Parietal lobe (tissue), 2 donors: Measurements from ENCODE around the gene KCNAB3. TPM values are rescaled to one million over a fixed set of nuclear protein-coding genes. Genes with fewer than 3 reads are reported as not detected.

Experiments
- small RNA-seq: library from RNA; depleted of rRNA; stranded (forward); fragments of <200 nt; gene quantifications from one replicate; pipeline ENCODE3, GENCODE V24; 2014; ENCODE audit warnings: low replicate concordance
- total RNA-seq: library from RNA; depleted of rRNA; stranded (reverse); fragments of >200 nt; gene quantifications from one replicate; pipeline ENCODE4 v1.2.3, GENCODE V29; 2014

The KCNAB3 gene
- total RNA-seq: 7.5 TPM

DNA sequence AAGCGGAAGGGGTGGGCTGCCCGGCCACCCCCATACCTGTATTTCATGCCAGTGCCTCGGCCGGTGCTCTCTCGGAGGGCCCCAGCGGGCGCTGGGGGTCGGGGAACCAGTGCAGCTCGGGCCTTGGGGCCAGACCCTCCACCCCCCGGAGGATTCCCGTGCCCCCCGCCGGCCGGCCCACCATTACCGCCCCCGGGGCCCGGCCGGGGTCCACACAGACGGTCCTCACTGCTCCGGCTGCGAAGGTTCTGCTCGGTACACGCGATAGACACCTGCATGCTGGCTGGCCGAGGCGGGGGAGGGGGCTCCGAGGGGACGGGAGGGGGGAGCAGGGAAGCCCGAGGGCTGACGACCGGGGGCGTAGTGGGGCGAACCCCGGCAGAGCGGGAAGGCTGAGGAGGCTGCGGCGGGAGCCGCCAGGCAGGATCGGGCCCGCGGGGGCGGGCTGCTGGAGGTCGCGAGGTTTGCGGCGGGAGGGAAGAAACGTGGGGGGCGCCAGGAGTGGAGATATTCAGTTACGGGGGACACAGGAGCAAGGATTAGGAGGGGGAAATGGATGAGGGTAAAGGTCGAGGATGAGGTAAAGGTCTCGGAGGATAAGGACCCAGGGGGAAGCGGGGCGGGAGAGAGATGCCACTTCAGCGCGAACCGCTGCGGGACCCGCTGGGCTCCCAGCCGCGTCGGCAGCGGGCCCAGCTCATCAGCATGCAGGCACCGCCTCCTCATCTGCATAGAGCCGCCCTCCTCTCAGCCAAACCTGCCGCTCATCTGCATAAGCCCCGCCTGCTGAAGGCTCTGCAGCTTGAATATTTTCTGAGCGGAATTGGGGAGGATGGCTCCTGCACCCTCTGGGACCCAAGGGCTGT, at the start of gene KCNAB3:
Gene KCNAB3 (minus strand): TSS at position 699 of the 866 bp plus-strand sequence. CDS start 421 bp downstream, at position 278.

DNA sequence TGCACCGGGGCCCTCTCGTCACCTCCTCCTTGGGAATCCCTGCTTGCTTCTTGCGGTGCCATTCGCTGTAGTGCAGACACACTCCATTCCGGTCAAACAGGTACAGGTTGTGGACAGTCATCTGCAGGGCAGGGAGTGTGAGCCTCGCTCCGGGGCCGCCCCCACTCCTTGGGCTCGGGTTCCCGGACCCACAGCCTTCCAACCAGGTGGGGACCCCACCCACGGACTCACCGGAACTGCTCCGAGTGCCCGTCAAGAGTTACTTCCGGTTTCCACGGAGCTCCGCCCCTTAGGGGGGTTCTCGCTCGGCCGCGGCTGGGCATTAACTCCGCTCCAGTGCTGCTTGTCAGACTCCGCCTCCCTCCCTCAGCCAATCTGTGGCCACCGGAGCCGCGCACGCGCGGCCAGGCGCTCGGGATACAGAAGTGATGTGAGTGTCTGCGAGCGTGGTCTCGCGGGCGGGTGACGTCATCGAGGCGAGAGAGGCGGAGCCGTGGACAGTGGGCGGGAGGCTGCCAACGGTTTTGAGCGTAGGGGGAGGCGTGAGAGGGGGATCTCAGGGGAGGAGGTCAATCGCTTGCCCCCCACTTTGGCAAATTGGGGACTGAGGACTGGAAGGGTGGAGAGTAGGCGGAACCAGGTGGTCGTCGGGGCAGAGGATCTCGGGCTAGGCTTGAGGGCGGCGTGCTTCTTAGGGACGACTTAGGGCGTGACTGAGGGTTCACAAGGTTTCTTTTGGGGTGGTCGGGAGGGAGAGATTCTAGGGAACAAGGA, 2.2 kb upstream of the KCNAB3 start, which contains the start of the genes CNTROB and TRAPPC1:
Gene CNTROB (plus strand): TSS at position 498 of the 774 bp plus-strand sequence. CDS start 874 bp downstream, outside the sequence.
Gene TRAPPC1 (minus strand): TSS at position 238 of the 774 bp plus-strand sequence. CDS start 117 bp downstream, at position 121.

DNA sequence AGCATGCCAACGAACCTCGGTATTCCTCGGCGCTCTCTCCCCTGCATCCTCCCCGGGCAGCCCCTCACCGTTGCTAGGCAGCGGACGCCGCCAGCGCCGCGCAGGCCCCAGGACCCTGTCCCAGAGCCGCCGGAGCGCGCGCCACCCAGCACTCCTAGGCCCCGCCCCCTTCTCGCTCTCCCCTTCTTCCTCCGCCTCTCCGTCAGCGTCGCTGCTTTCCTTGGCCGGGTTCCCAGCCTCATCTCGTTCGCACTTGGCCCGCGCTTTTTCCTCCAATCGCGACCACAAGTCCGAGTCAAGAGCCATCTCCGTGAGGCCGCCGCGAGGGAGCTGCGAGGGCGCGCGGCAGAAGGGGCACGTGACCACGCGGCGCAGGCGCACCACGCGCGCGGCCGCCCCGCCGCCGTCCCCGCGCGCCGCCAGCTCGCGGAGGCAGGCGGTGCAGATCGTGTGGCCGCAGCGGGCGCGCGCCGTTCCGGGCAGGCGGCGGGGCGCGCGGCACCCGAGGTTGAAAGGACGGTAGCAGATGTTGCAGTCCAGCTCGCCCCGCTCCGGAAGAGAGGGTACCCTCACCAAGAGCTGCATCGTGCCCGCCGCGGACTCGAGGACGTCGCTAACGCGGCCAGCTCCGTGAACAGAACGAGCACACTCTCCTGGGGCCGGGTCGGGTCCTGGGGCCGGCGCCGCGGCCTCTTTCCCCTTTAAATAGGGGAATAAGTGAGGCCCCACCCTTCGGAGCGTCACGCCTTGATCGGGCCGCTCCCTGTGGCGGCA, 13.9 kb downstream of the KCNAB3 start, which contains the start of gene RNF227:
Gene RNF227 (minus strand): TSS at position 679 of the 774 bp plus-strand sequence. CDS start 94 bp downstream, at position 585.

DNA sequence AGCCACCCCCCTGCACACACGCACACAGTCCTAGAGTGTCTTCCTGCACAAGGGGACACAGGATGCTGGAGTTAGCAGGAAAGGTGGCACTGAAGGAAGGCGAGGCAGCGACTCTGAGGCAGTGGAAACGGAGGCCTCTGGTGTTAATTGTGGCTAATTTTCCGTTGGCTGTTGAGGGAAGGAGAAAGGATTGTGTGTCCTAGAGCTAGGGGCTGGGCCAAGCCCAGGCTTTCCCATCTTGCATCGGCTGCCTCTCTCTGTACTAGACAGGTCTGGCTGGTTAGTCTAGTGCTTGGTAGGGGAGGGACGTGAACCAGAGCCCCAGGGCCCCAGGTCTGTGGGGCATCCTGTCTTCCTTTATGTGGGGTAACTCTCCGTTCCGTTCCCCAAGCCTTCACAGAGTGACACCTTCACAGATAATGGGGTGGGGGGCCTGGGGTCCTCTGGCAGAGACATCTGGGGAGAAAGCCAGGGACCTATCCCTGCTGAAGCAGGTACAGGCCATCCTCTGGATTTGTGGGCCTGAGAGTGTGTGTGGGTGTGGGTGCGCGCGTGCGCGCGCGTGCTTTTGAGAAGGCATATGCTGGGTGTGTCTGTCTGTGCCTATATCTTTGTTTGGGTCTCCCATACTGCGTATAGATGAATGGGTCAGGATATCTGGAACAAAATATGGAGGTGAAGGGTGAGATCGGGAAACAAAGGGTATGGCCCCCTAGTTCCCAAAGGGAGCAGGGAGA, 41.3 kb downstream of the KCNAB3 start, which contains the start of gene CHD3:
Gene CHD3 (plus strand): TSS at position 606 of the 737 bp plus-strand sequence. CDS start 212 bp downstream, outside the sequence.

Small RNAs within 50 kb of the gene (small RNA-seq; reads per million reads assigned to genes)
- gene SCARNA21: 2.9 reads per million, percentile 84 among the genes with 10 or more reads in this experiment

Other genes with a start within 250 kb of the KCNAB3 start
- 15.3 TPM for gene TP53, start 242.4 kb downstream of the KCNAB3 start, total RNA-seq
- gene WRAP53, start 241.4 kb downstream of the KCNAB3 start, total RNA-seq: 11.6 TPM
- gene EFNB3, start 224.7 kb downstream of the KCNAB3 start, total RNA-seq: 19.7 TPM
- gene DNAH2, start 212.1 kb downstream of the KCNAB3 start, total RNA-seq: 2.2 TPM
- gene KDM6B, start 95.6 kb downstream of the KCNAB3 start, total RNA-seq: 33.5 TPM
- gene TMEM88, start 74.8 kb downstream of the KCNAB3 start, total RNA-seq: 1.9 TPM
- gene NAA38, start 72.3 kb downstream of the KCNAB3 start, total RNA-seq: 24.1 TPM
- gene CYB5D1, start 71.9 kb downstream of the KCNAB3 start, total RNA-seq: 18.2 TPM
- gene CHD3, start 41.1 kb downstream of the KCNAB3 start, total RNA-seq: 496 TPM
- gene RNF227, start 13.6 kb downstream of the KCNAB3 start, total RNA-seq: 7.5 TPM
- 32.2 TPM for gene TRAPPC1, start 2.1 kb upstream of the KCNAB3 start, total RNA-seq
- gene CNTROB, start 2.4 kb upstream of the KCNAB3 start, total RNA-seq: 46.0 TPM
- not detected for gene GUCY2D, start 72.8 kb upstream of the KCNAB3 start, total RNA-seq
- gene ALOX15B, start 109.2 kb upstream of the KCNAB3 start, total RNA-seq: not detected
- 0.63 TPM for gene ALOX12B, start 157.9 kb upstream of the KCNAB3 start, total RNA-seq
- gene ALOXE3, start 188.7 kb upstream of the KCNAB3 start, total RNA-seq: 0.63 TPM
- gene HES7, start 194.2 kb upstream of the KCNAB3 start, total RNA-seq: 1.9 TPM
- gene PER1, start 222.5 kb upstream of the KCNAB3 start, total RNA-seq: 16.6 TPM
- 40.7 TPM for gene VAMP2, start 233.1 kb upstream of the KCNAB3 start, total RNA-seq
- gene TMEM107, start 246.5 kb upstream of the KCNAB3 start, total RNA-seq: 17.5 TPM